Measurements from ENCODE around the gene BTBD19. TPM values are rescaled to one million over a fixed set of nuclear protein-coding genes. Genes with fewer than 3 reads are reported as not detected.
A peak's percentile ranks its signal among the peaks of the same experiment; 100 is the strongest.
"Not testable (repeated sequence)": the region's sequence is repeated elsewhere in the genome, so short reads cannot be mapped to it uniquely, and the experiment has no call there.

The BTBD19 gene
- total RNA-seq, 4 donors from 2014 or later = 0.68 to 5.3 (median 4.1) TPM

DNA sequence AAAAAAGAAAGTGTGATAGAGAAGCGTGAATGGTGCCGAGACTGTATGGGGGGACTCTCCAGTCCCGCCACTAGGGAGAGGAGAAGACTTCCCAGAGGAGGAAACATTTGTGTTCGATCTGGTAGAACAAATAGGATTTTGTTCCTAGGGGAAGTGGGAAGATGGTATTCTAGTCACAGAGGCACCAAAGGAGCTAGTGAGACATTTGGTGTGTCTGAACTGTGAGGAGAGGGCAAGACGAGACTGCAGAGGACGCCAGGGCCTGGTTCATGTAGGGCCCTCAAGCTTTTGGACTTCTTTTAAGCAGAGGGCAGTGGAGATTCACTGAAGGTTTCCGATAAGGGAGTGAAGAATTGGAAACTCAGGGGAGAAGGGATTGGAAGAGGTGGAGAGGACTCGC is 2.9 kb downstream of the BTBD19 start:
- H3K9me3 ChIP-seq = no peaks in the 10 kb centered on the region
- no peak for DNase-seq
- TF ChIP-seq POLR2A (IDR thresholded peaks at IDR 0.05) (no peak), CTCF (IDR thresholded peaks at IDR 0.05) (no peak)
- peaks cover 59 to 95% (median 72%) of the 10 kb centered on the region in 3 donors for H3K4me1 ChIP-seq
- peaks cover 0 to 12% (median 3%) of the 10 kb centered on the region in 3 donors for H3K36me3 ChIP-seq
- intact Hi-C loops (cut with DNase I) = no loop called here
- H3K27me3 ChIP-seq = no peaks in the 10 kb centered on the region
- H3K4me3 ChIP-seq = no peak overlapping the region
- WGBS, 2 donors = 75 to 84% methylated on average over 8 of the region's 8 CpGs
- H3K27ac ChIP-seq = peak overlapping the region; percentile 6 to 98 (median 70)

- Histone ChIP-seq H3K27ac (peak overlapping the region; percentile 77 to 93 (median 89)), H3K4me1 (peaks cover 42 to 88% (median 55%) of the 10 kb centered on the region in 3 donors), H3K27me3 (no peaks in the 10 kb centered on the region), H3K36me3 (peaks cover 0 to 7% (median 0%) of the 10 kb centered on the region in 3 donors), H3K4me3 (peak overlapping the region; percentile 28 to 69 (median 52)), H3K9me3 (no peaks in the 10 kb centered on the region)
- TF ChIP-seq POLR2A (IDR thresholded peaks at IDR 0.05) (no peak), CTCF (IDR thresholded peaks at IDR 0.05) (no peak)
- intact Hi-C loops (cut with DNase I) = no loop called here
- 68 to 80% methylated on average over 11 to 20 of the region's 48 CpGs for WGBS, 2 donors
- DNase-seq = no peak
Observed at GRCh38 chr1:44812822-44813543, 4.7 kb downstream of the BTBD19 start.

- H3K27me3 ChIP-seq; H3K4me3 ChIP-seq; intact Hi-C loops (cut with DNase I); H3K36me3 ChIP-seq; H3K9me3 ChIP-seq; DNase-seq: not testable (repeated sequence)
- 92 to 98% methylated on average over 7 to 9 of the region's 9 CpGs for WGBS, 2 donors
- Histone ChIP-seq H3K4me1 (peaks cover 24 to 88% (median 38%) of the 10 kb centered on the region in 3 donors), H3K27ac (peak overlapping the region in 3 of 4 donors; percentile 77 to 90 (median 88))
Observed at GRCh38 chr1:44815926-44816325, 7.6 kb downstream of the BTBD19 start.

GRCh38 chr1:44817307-44817706 is 9.0 kb downstream of the BTBD19 start:
- 36 to 63% methylated on average over 2 of the region's 2 CpGs for WGBS, 2 donors
- no peaks in the 10 kb centered on the region for H3K9me3 ChIP-seq
- peaks cover 0 to 7% (median 0%) of the 10 kb centered on the region in 3 donors for H3K36me3 ChIP-seq
- TF ChIP-seq CTCF (IDR thresholded peaks at IDR 0.05) (no peak), POLR2A (IDR thresholded peaks at IDR 0.05) (no peak)
- H3K4me3 ChIP-seq = no peak overlapping the region
- no peaks in the 10 kb centered on the region for H3K27me3 ChIP-seq
- no peak for DNase-seq
- peaks cover 23 to 79% (median 34%) of the 10 kb centered on the region in 3 donors for H3K4me1 ChIP-seq
- intact Hi-C loops (cut with DNase I) = no loop called here
- H3K27ac ChIP-seq = peak overlapping the region in 1 of 4 donors; percentile 34

DNA sequence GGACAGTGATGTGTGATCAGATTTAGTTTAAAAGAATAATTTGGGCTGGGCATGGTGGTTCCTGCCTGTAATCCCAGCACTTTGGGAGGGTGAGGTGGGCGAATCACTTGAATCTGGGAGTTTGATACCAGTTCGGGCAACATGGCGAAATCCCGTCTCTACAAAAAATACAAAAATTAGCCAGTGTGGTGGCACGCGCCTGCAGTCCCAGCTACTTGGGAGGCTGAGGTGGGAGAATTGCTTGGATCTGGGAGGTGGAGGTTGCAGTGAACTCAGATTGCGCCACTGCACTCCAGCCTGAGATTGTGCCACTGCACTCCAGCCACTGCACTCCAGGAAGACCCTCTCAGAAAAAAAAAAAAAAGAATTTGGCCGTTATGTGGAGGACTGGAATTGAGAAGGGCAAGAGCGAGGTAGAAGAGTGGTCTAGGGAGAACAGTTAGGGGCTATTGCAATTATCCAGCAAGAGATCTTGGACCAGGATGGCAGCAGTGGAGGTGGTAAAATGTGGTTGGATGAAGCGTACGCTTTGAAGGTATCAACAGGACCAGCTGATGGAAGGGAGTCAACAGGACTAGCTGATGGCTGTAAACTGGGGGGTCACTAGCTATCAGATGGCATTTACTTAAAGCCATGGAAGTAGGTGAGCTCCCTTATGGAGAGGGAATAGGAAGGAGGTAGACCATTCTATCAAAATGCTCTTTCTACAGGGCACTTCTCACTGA is 9.6 kb downstream of the BTBD19 start:
- H3K4me3 ChIP-seq = no peak overlapping the region
- no peaks in the 10 kb centered on the region for H3K27me3 ChIP-seq
- H3K9me3 ChIP-seq = no peaks in the 10 kb centered on the region
- TF ChIP-seq CTCF (IDR thresholded peaks at IDR 0.05) (no peak), POLR2A (IDR thresholded peaks at IDR 0.05) (no peak)
- DNase-seq = no peak
- peak overlapping the region in 2 of 4 donors; percentile 34 to 87 for H3K27ac ChIP-seq
- peaks cover 21 to 74% (median 34%) of the 10 kb centered on the region in 3 donors for H3K4me1 ChIP-seq
- peaks cover 0 to 6% (median 0%) of the 10 kb centered on the region in 3 donors for H3K36me3 ChIP-seq
- intact Hi-C loops (cut with DNase I) = no loop called here
- 92 to 93% methylated on average over 7 to 11 of the region's 11 CpGs for WGBS, 2 donors
